H1 (cell line): ENCODE results near the gene TBL1Y. TPM values are rescaled to one million over a fixed set of nuclear protein-coding genes. Genes with fewer than 3 reads are reported as not detected.

ENCODE experiments used
- CTCF ChIA-PET: fragments of 300-600 bp; sonication (Branson Sonifier 250); formaldehyde crosslinking; loops from one replicate; lab custom pipeline; 2021; ENCODE audit not compliant: partially characterized antibody; lab: Charles Lee
- POLR2A ChIA-PET: fragments of 300-600 bp; sonication (Branson Sonifier 250); formaldehyde crosslinking; loops from one replicate; lab custom pipeline; 2021; ENCODE audit warnings: inconsistent platforms; ENCODE audit not compliant: partially characterized antibody; lab: Charles Lee
- DNase-seq, 2 experiments: peaks; one replicate each; pipeline versions ENCODE4 v3.0.0 to v3.0.0-alpha.2; 2010 to 2022; ENCODE audit warnings: low spot score in 2 of 2, low read depth in 1 of 2, mixed read lengths in 1 of 2
- FAIRE-seq: peaks from 2 replicates; lab custom pipeline; 2011; peaks lifted over from hg19 to GRCh38; lab: Jason Lieb, UNC
- H2AFZ ChIP-seq: 2 replicates; pipeline ENCODE4 v1.8.1; 2012; ENCODE audit warnings: low read length, inconsistent platforms
- H2AK5ac ChIP-seq: 2 replicates; pipeline ENCODE4 v1.6.1; 2013; ENCODE audit warnings: low read depth, low read length
- H2BK120ac ChIP-seq: replicated peaks from 2 replicates; pipeline ENCODE3; 2013; ENCODE audit warnings: low read depth, low read length, inconsistent platforms
- H2BK12ac ChIP-seq: 2 replicates; pipeline ENCODE4 v1.6.1; 2013; ENCODE audit warnings: low read depth, low read length
- H2BK15ac ChIP-seq: 2 replicates; pipeline ENCODE4 v1.6.1; 2013; ENCODE audit warnings: low read length
- H2BK20ac ChIP-seq: 2 replicates; pipeline ENCODE4 v1.6.1; 2013; ENCODE audit warnings: low read length
- H2BK5ac ChIP-seq: 2 replicates; pipeline ENCODE4 v1.6.1; 2013; ENCODE audit warnings: low read depth, low read length
- H3K14ac ChIP-seq: 2 replicates; pipeline ENCODE4 v1.6.1; 2013; ENCODE audit warnings: inconsistent platforms; ENCODE audit not compliant: insufficient read length
- H3K18ac ChIP-seq: 2 replicates; pipeline ENCODE4 v1.6.1; 2013; ENCODE audit warnings: low read length; ENCODE audit errors: extremely low read depth
- H3K23ac ChIP-seq: 2 replicates; pipeline ENCODE4 v1.6.1; 2013; ENCODE audit warnings: inconsistent platforms; ENCODE audit not compliant: insufficient read length
- H3K23me2 ChIP-seq: 2 replicates; pipeline ENCODE4 v1.6.1; 2013; ENCODE audit warnings: low read depth, low read length
- H3K27ac ChIP-seq: 2 replicates; pipeline ENCODE4 v1.6.1; 2011; ENCODE audit warnings: low read depth, low read length, inconsistent platforms
- H3K27me3 ChIP-seq, 4 experiments: replicated peaks in 1 of 4; 1 replicate in 1 of 4; 2 replicates in 3 of 4; pipeline versions ENCODE4 v1.6.1 to v1.8.1; 2011 to 2013; ENCODE audit warnings: low read length in 3 of 4, mild to moderate bottlenecking in 3 of 4, inconsistent platforms in 2 of 4, mixed read lengths in 2 of 4, moderate library complexity in 1 of 4; ENCODE audit not compliant: control insufficient read depth in 3 of 4, insufficient read depth in 3 of 4; ENCODE audit errors: extremely low read depth in 1 of 4
- H3K36me3 ChIP-seq, 4 experiments: 2 replicates each; pipeline versions ENCODE4 v1.6.1 to v1.8.1; 2011 to 2013; ENCODE audit warnings: mild to moderate bottlenecking in 4 of 4, low read length in 3 of 4, moderate library complexity in 2 of 4, control low read depth in 1 of 4, inconsistent platforms in 1 of 4; ENCODE audit not compliant: insufficient read depth in 4 of 4, control insufficient read depth in 2 of 4
- H3K4ac ChIP-seq: replicated peaks from 2 replicates; pipeline ENCODE3; 2013; ENCODE audit warnings: low read length, low read depth, mixed read lengths, inconsistent platforms; ENCODE audit not compliant: insufficient read length
- H3K4me1 ChIP-seq, 4 experiments: replicated peaks in 1 of 4; 1 replicate in 1 of 4; 2 replicates in 3 of 4; pipeline versions ENCODE4 v1.6.1 to v1.8.1; 2011 to 2013; ENCODE audit warnings: low read length in 3 of 4, inconsistent platforms in 2 of 4, mixed read lengths in 1 of 4; ENCODE audit not compliant: insufficient read depth in 4 of 4, control insufficient read depth in 3 of 4
- H3K4me2 ChIP-seq, 2 experiments: 2 replicates each; pipeline versions ENCODE4 v1.6.1 to v1.8.1; 2011 to 2013; ENCODE audit warnings: low read depth in 2 of 2, low read length in 2 of 2, control low read depth in 1 of 2, inconsistent platforms in 1 of 2, mild to moderate bottlenecking in 1 of 2; ENCODE audit not compliant: insufficient read depth in 1 of 2
- H3K4me3 ChIP-seq, 4 experiments: fragments of 200-600, 300-600 bp in 1 of 4; sonication (generic), shearing (Covaris generic), sonication (Bioruptor Twin) in 1 of 4; 2 replicates each; pipeline versions ENCODE4 v1.5.1 to v1.8.1; 2011 to 2016; ENCODE audit warnings: low read length in 4 of 4, low read depth in 3 of 4, control low read depth in 2 of 4, inconsistent platforms in 2 of 4, mild to moderate bottlenecking in 2 of 4, mixed read lengths in 1 of 4, moderate library complexity in 1 of 4; ENCODE audit not compliant: insufficient read depth in 2 of 4; ENCODE audit errors: extremely low read depth in 1 of 4
- H3K56ac ChIP-seq: replicated peaks from 2 replicates; pipeline ENCODE3; 2013; ENCODE audit warnings: low read depth, mild to moderate bottlenecking, mixed read lengths, low read length, inconsistent platforms; ENCODE audit not compliant: insufficient read length
- H3K79me1 ChIP-seq: 2 replicates; pipeline ENCODE4 v1.6.1; 2013; ENCODE audit warnings: low read depth, low read length, control low read depth
- H3K79me2 ChIP-seq, 2 experiments: 2 replicates each; pipeline versions ENCODE4 v1.6.1 to v1.8.1; 2012 to 2013; ENCODE audit warnings: low read length in 2 of 2, mild to moderate bottlenecking in 2 of 2, inconsistent platforms in 1 of 2; ENCODE audit not compliant: insufficient read depth in 2 of 2, control insufficient read depth in 1 of 2
- H3K9ac ChIP-seq, 4 experiments: replicated peaks in 1 of 4; 1 replicate in 1 of 4; 2 replicates in 3 of 4; pipeline versions ENCODE4 v1.6.1 to v1.8.1; 2011 to 2013; ENCODE audit warnings: low read depth in 3 of 4, low read length in 3 of 4, control low read depth in 2 of 4, mild to moderate bottlenecking in 2 of 4, moderate library complexity in 2 of 4, inconsistent platforms in 1 of 4; ENCODE audit errors: extremely low read depth in 1 of 4
- H3K9me3 ChIP-seq, 2 experiments: 2 replicates each; pipeline versions ENCODE4 v1.6.1 to v1.8.1; 2012 to 2013; ENCODE audit warnings: mild to moderate bottlenecking in 2 of 2, moderate library complexity in 2 of 2, control low read depth in 1 of 2, inconsistent platforms in 1 of 2, low read depth in 1 of 2, low read length in 1 of 2, mixed read lengths in 1 of 2; ENCODE audit not compliant: insufficient read depth in 2 of 2
- H4K20me1 ChIP-seq, 2 experiments: replicated peaks in 1 of 2; 2 replicates each; pipeline versions ENCODE3 to v1.8.1; 2011 to 2013; ENCODE audit warnings: inconsistent platforms in 2 of 2, low read length in 2 of 2, mild to moderate bottlenecking in 1 of 2; ENCODE audit not compliant: insufficient read depth in 2 of 2, control insufficient read depth in 1 of 2
- H4K5ac ChIP-seq: 2 replicates; pipeline ENCODE4 v1.6.1; 2013; ENCODE audit warnings: low read length, low read depth, mixed read lengths, inconsistent platforms; ENCODE audit not compliant: insufficient read length
- H4K8ac ChIP-seq: 2 replicates; pipeline ENCODE4 v1.8.0; 2013; ENCODE audit warnings: mild to moderate bottlenecking, moderate library complexity, low read length, inconsistent platforms; ENCODE audit not compliant: insufficient read depth; ENCODE audit errors: extremely low read depth
- H4K91ac ChIP-seq: replicated peaks from 2 replicates; pipeline ENCODE3; 2013; ENCODE audit warnings: low read length, mixed read lengths, inconsistent platforms; ENCODE audit not compliant: insufficient read length
- POU5F1 ChIP-seq: IDR thresholded peaks from 2 replicates; pipeline ENCODE4 v1.6.1; 2011; ENCODE audit warnings: low read depth, mild to moderate bottlenecking, low read length, moderate library complexity
- SAP30 ChIP-seq: fragments of 300-600 bp; sonication (generic); IDR thresholded peaks from 2 replicates; pipeline ENCODE4 v1.7.1; 2012; ENCODE audit warnings: low read length, moderate library complexity, mild to moderate bottlenecking, inconsistent platforms; ENCODE audit not compliant: insufficient read depth, insufficient replicate concordance
- YY1 ChIP-seq: IDR thresholded peaks from 2 replicates; pipeline ENCODE4 v1.6.1; 2011; ENCODE audit warnings: low read depth, mild to moderate bottlenecking, low read length
- ZNF274 ChIP-seq: IDR thresholded peaks from 2 replicates; pipeline ENCODE4 v1.7.0; 2012; ENCODE audit warnings: low read length, borderline replicate concordance; ENCODE audit errors: extremely low read depth
- WGBS, 2 experiments: shearing (Covaris generic) in 1 of 2; methylation state at CpG; one replicate each; pipeline versions ENCODE4 v1.1.6 to v1.1.7; 2013 to 2015; ENCODE audit warnings: low lambda C conversion rate in 2 of 2, mixed read lengths in 2 of 2, inconsistent platforms in 1 of 2, low coverage in 1 of 2, missing lambda C conversion rate in 1 of 2; ENCODE audit not compliant: insufficient replicate concordance in 2 of 2, insufficient coverage in 1 of 2, insufficient read length in 1 of 2; ENCODE audit errors: extremely low coverage in 1 of 2, missing lambda C conversion rate in 1 of 2; 5-methylcytosine and 5-hydroxymethylcytosine counted together
- polyA plus RNA-seq, 7 experiments: library from polyadenylated mRNA; depleted of rRNA in 3 of 7; stranded (reverse) in 5 of 7; unstranded in 2 of 7; fragments of >200 nt in 5 of 7; fragments of 200-250 nt in 2 of 7; gene quantifications; 1 replicate in 5 of 7; 2 replicates in 1 of 7; 4 replicates in 1 of 7; pipeline versions ENCODE4 v1.2.1 to v1.2.3, GENCODE V29; 2011 to 2013; ENCODE audit warnings: missing spikeins in 2 of 7, mixed read lengths in 2 of 7
- total RNA-seq: library from RNA; stranded (reverse); fragmentation: NEBNext Ultra II Directional; extraction: Animal tissue kit (Norgen Biotek cat#: 25700); gene quantifications from 2 replicates; pipeline ENCODE4 v1.2.1, GENCODE V29; 2021

Gene TBL1Y
- total and polyA plus RNA-seq, 2 of the 8 experiments (the other 6 are each of a cell fraction or from before 2014, with no cell fraction given), result 2.5 to 4.2 TPM

- H3K27ac ChIP-seq, result no peak overlapping the region
- H4K91ac ChIP-seq, result no peak overlapping the region
- no peaks in the 10 kb centered on the region for H3K9me3 ChIP-seq
- no peak overlapping the region for H4K5ac ChIP-seq
- H3K14ac ChIP-seq, result no peak overlapping the region
- TF ChIP-seq ZNF274 (no peak), YY1 (no peak), POU5F1 (no peak), SAP30 (no peak)
- H2BK12ac ChIP-seq, result no peak overlapping the region
- no peak overlapping the region for H3K9ac ChIP-seq
- H2BK15ac ChIP-seq, result no peak overlapping the region
- ChIA-PET CTCF (interaction anchor here (1.0 kb wide), 1 partner anchor 44 kb away, joined by 4 read pairs; no protein-coding TSS in a partner anchor), POLR2A (interaction anchor here (5.4 kb wide), 1 partner anchor 11 kb away, joined by 31 read pairs; the partner anchor contains the start of genes AMELY and TBL1Y)
- H2BK20ac ChIP-seq, result no peak overlapping the region
- no peaks in the 10 kb centered on the region for H3K79me1 ChIP-seq
- H4K8ac ChIP-seq, result no peak overlapping the region
- FAIRE-seq (no peak), DNase-seq (no peak)
- 86% methylated on average over 2 of the region's 2 CpGs; no CpG with 5 or more reads in 1 of the 2 experiments for WGBS, 2 experiments
- no peaks in the 10 kb centered on the region; a peak in 1 of 4 replicates for H3K79me2 ChIP-seq
- H3K4me3 ChIP-seq, result no peak overlapping the region
- no peak overlapping the region for H2AFZ ChIP-seq
- peaks cover 0 to 3% of the 10 kb centered on the region in 2 experiments for H4K20me1 ChIP-seq
- H3K4ac ChIP-seq, result no peak overlapping the region
- H3K23me2 ChIP-seq, result no peaks in the 10 kb centered on the region
- H2BK120ac ChIP-seq, result no peak overlapping the region
- H2BK5ac ChIP-seq, result no peak overlapping the region
- no peaks in the 10 kb centered on the region for H3K4me1 ChIP-seq
- H3K23ac ChIP-seq, result no peak overlapping the region
- no peak overlapping the region for H3K18ac ChIP-seq
- H3K4me2 ChIP-seq, result no peak overlapping the region
- no peaks in the 10 kb centered on the region for H3K27me3 ChIP-seq
- no peak overlapping the region for H2AK5ac ChIP-seq
- H3K56ac ChIP-seq, result no peak overlapping the region
- peaks cover 0 to 2% (median 2%) of the 10 kb centered on the region in 4 experiments; a peak in 4 of 8 replicates for H3K36me3 ChIP-seq
Measured at GRCh38 chrY:6921061-6921460, 10.6 kb downstream of the TBL1Y start.
